ENCODE results near the gene METTL21A.

The METTL21A gene

GRCh38 chr2:207625014-207625907 is at the start of gene METTL21A:
Gene METTL21A (minus strand): TSS chr2:207625394. CDS start chr2:207624375, 1,019 bp downstream.
- TF ChIP-seq, protein P1, sequence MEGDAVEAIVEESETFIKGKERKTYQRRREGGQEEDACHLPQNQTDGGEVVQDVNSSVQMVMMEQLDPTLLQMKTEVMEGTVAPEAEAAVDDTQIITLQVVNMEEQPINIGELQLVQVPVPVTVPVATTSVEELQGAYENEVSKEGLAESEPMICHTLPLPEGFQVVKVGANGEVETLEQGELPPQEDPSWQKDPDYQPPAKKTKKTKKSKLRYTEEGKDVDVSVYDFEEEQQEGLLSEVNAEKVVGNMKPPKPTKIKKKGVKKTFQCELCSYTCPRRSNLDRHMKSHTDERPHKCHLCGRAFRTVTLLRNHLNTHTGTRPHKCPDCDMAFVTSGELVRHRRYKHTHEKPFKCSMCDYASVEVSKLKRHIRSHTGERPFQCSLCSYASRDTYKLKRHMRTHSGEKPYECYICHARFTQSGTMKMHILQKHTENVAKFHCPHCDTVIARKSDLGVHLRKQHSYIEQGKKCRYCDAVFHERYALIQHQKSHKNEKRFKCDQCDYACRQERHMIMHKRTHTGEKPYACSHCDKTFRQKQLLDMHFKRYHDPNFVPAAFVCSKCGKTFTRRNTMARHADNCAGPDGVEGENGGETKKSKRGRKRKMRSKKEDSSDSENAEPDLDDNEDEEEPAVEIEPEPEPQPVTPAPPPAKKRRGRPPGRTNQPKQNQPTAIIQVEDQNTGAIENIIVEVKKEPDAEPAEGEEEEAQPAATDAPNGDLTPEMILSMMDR (IDR thresholded peaks at IDR 0.05; ENCODE audit: insufficient read depth, low read depth, low read length, missing control alignments), result peak; percentile 53
- DNase-seq (ENCODE audit: low read depth), result peak; percentile 98
- peak within 1 kb of the TSS; percentile 96 for H3K4me3 ChIP-seq (ENCODE audit: low read depth, low read length)

GRCh38 chr2:207674826-207675225 is 49.6 kb upstream of the METTL21A start:
- H3K4me3 ChIP-seq (ENCODE audit: low read depth, low read length), result no peak overlapping the region
- DNase-seq (ENCODE audit: low read depth), result no peak
- TF ChIP-seq, protein P1 (IDR thresholded peaks at IDR 0.05; ENCODE audit: insufficient read depth, low read depth, low read length, missing control alignments), result no peak

DNA sequence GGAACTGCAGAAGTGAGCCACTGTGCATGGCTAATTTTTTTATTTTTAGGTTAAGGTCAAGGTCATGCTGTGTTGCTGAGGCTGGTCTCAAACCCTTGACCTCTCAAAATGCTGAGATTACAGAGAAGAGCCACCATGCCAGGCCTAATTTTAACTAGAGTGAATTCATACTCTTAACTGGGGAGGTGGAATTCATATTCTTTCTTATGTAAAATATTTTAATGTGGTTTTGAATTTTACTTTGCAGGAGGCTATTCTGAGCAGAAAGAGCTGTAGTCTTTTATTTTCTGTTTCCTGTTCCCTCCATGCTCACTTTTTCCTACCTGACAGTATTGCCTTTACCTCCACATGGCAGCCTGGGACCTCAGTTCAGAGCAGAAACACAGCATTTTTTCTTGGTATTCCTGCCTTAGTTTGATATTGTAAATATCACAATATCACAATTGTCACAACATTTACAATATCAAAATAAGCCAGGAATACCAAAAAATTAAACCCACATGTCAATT is 49.1 kb upstream of the METTL21A start:
- H3K4me3 ChIP-seq (ENCODE audit: low read depth, low read length), result no peak overlapping the region
- TF ChIP-seq, protein P1 (IDR thresholded peaks at IDR 0.05; ENCODE audit: insufficient read depth, low read depth, low read length, missing control alignments), result no peak

DNA sequence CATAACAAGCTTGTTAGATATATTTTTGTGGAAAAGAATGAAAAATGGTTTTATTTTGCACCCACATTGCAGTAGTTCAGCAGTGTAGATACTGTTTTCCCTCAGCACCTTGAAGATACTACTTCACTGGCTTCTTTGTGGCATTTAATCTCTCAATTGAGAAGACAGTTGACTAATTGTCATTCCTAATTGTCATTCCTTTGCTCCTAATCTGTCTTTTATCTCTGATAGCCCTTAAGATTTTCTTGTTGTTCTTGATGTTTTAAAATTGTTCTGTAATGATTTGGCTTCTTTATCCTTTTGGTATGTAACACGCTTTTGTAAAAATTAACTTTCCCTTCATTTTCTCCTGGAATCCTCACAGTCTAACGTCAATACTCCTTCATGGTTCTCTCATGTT is 48.2 kb upstream of the METTL21A start:
- TF ChIP-seq, protein P1 (IDR thresholded peaks at IDR 0.05; ENCODE audit: insufficient read depth, low read depth, low read length, missing control alignments), result no peak
- DNase-seq (ENCODE audit: low read depth), result no peak
- no peak overlapping the region for H3K4me3 ChIP-seq (ENCODE audit: low read depth, low read length)

More for the DNA sequence above, 49.1 kb upstream of the METTL21A start:
- no peak for DNase-seq (ENCODE audit: low read depth)

- DNase-seq (ENCODE audit: low read depth), result no peak
- H3K4me3 ChIP-seq (ENCODE audit: low read depth, low read length), result no peak overlapping the region
- TF ChIP-seq, protein P1 (IDR thresholded peaks at IDR 0.05; ENCODE audit: insufficient read depth, low read depth, low read length, missing control alignments), result no peak
Observed at GRCh38 chr2:207670887-207671286, 45.7 kb upstream of the METTL21A start.

- no peak overlapping the region for H3K4me3 ChIP-seq (ENCODE audit: low read depth, low read length)
- TF ChIP-seq, protein P1 (IDR thresholded peaks at IDR 0.05; ENCODE audit: insufficient read depth, low read depth, low read length, missing control alignments), result no peak
- no peak for DNase-seq (ENCODE audit: low read depth)
Observed at GRCh38 chr2:207663870-207664545, 38.8 kb upstream of the METTL21A start.

Data from GM12865 (cell line).